Cardiac muscle cell (in vitro differentiated cells and primary cell): Measurements from ENCODE around the gene CITED2. TPM values are rescaled to one million over a fixed set of nuclear protein-coding genes. Genes with fewer than 3 reads are reported as not detected.

Experiments
- DNase-seq, 2 donors: peaks; one replicate each; pipeline versions ENCODE4 v3.0.0 to v3.0.0-alpha.2; 2010 to 2017; ENCODE audit warnings: low read depth in 1 of 2, low spot score in 1 of 2
- H3K27ac ChIP-seq: fragments of 200-600 bp; sonication (generic); 2 replicates; pipeline ENCODE4 v1.5.1; 2016
- H3K27me3 ChIP-seq: fragments of 200-600 bp; sonication (generic); 2 replicates; pipeline ENCODE4 v1.6.0; 2016; ENCODE audit warnings: control low read depth
- H3K36me3 ChIP-seq: fragments of 200-600 bp; sonication (generic); 2 replicates; pipeline ENCODE4 v1.5.1; 2016; ENCODE audit warnings: control low read depth
- H3K4me1 ChIP-seq: fragments of 200-600 bp; sonication (generic); 2 replicates; pipeline ENCODE4 v1.8.1; 2017; ENCODE audit warnings: low read depth, mild to moderate bottlenecking, mixed run types
- H3K4me3 ChIP-seq: fragments of 200-600 bp; sonication (generic); 2 replicates; pipeline ENCODE4 v1.5.1; 2016; ENCODE audit warnings: mild to moderate bottlenecking
- H3K9me3 ChIP-seq: fragments of 200-600 bp; sonication (generic); 2 replicates; pipeline ENCODE4 v1.5.1; 2017; ENCODE audit warnings: low read depth, mild to moderate bottlenecking, control low read depth
- CTCF ChIP-seq: IDR thresholded peaks from 2 replicates; pipeline ENCODE4 v1.5.1; 2012; ENCODE audit warnings: low read depth, mild to moderate bottlenecking, low read length
- polyA plus RNA-seq: library from polyadenylated mRNA; unstranded; fragments of >200 nt; fragmentation: Nextera tagmentation; extraction: Ambion mirVana; gene quantifications from 2 replicates; pipeline ENCODE4 v1.2.1, GENCODE V29; 2016
- total RNA-seq: library from RNA; depleted of rRNA; stranded (reverse); fragments of >200 nt; gene quantifications from 2 replicates; pipeline ENCODE4 v1.2.3, GENCODE V29; 2016

Gene CITED2
- total and polyA plus RNA-seq, 2 experiments from 2014 or later: 34.9 to 513 TPM

- Histone ChIP-seq H3K27me3 (no peaks in the 10 kb centered on the region), H3K9me3 (no peaks in the 10 kb centered on the region), H3K4me1 (peaks cover 15% of the 10 kb centered on the region), H3K36me3 (peaks cover 25% of the 10 kb centered on the region), H3K4me3 (peak overlapping the region; percentile 99), H3K27ac (peak overlapping the region; percentile 97)
- TF ChIP-seq CTCF: no peak
- peak in 1 of 2 donors; percentile 80 for DNase-seq
Measured at GRCh38 chr6:139376017-139376330, 1.5 kb upstream of the CITED2 start.

- Histone ChIP-seq H3K27ac (peak overlapping the region; percentile 97), H3K9me3 (no peaks in the 10 kb centered on the region), H3K4me1 (peaks cover 18% of the 10 kb centered on the region), H3K36me3 (peaks cover 25% of the 10 kb centered on the region), H3K4me3 (peak overlapping the region; percentile 99), H3K27me3 (no peaks in the 10 kb centered on the region)
- peak; percentile 28 for TF ChIP-seq CTCF
- peak; percentile 97 to 99 for DNase-seq
Measured at GRCh38 chr6:139375226-139376016, 973 bp upstream of the CITED2 start.

GRCh38 chr6:139373928-139374356 lies 506 bp downstream of the CITED2 start:
- Histone ChIP-seq H3K9me3 (no peaks in the 10 kb centered on the region), H3K36me3 (peaks cover 25% of the 10 kb centered on the region), H3K27ac (peak overlapping the region; percentile 97), H3K27me3 (no peaks in the 10 kb centered on the region), H3K4me3 (peak overlapping the region; percentile 99), H3K4me1 (peaks cover 33% of the 10 kb centered on the region)
- no peak for DNase-seq
- no peak for TF ChIP-seq CTCF

- Histone ChIP-seq H3K4me3 (peak overlapping the region; percentile 99), H3K4me1 (peaks cover 39% of the 10 kb centered on the region), H3K36me3 (peaks cover 25% of the 10 kb centered on the region), H3K27me3 (no peaks in the 10 kb centered on the region), H3K27ac (peak overlapping the region; percentile 97), H3K9me3 (no peaks in the 10 kb centered on the region)
- TF ChIP-seq CTCF: no peak
- DNase-seq: peak; percentile 56 to 73
Measured at GRCh38 chr6:139373154-139373927, 1.1 kb downstream of the CITED2 start.

- Histone ChIP-seq H3K27ac (peak overlapping the region; percentile 97), H3K4me1 (peaks cover 45% of the 10 kb centered on the region), H3K36me3 (peaks cover 25% of the 10 kb centered on the region), H3K9me3 (no peaks in the 10 kb centered on the region), H3K4me3 (peak overlapping the region; percentile 99), H3K27me3 (no peaks in the 10 kb centered on the region)
- no peak for TF ChIP-seq CTCF
- DNase-seq: peak in 1 of 2 donors; percentile 37
Measured at GRCh38 chr6:139372326-139373153, 1.9 kb downstream of the CITED2 start.
